OCI-LY3 (cell line): ENCODE data around the gene SMCO1.

Source experiments
- H2AFZ ChIP-seq: fragments of 200-600, 300-600 bp; shearing (Covaris generic); 2 replicates; pipeline ENCODE4 v1.6.0; 2014; ENCODE audit warnings: antibody characterized with exemption, low read depth, low read length
- H3K27ac ChIP-seq: fragments of 200-600, 300-600 bp; sonication (generic); 2 replicates; pipeline ENCODE4 v1.5.1; 2014; ENCODE audit warnings: mild to moderate bottlenecking, low read length, moderate library complexity, mixed read lengths
- H3K27me3 ChIP-seq: fragments of 200-600, 300-600 bp; sonication (generic); 2 replicates; pipeline ENCODE4 v1.6.1; 2014; ENCODE audit warnings: low read depth, low read length, mixed read lengths
- H3K36me3 ChIP-seq: fragments of 200-600, 300-600 bp; sonication (generic); replicated peaks from 2 replicates; pipeline ENCODE3; 2014; ENCODE audit warnings: low read depth, low read length, mixed read lengths
- H3K4me1 ChIP-seq: fragments of 300-600, 200-600 bp; sonication (generic); 2 replicates; pipeline ENCODE4 v1.6.1; 2014; ENCODE audit warnings: low read length, mixed read lengths
- H3K4me2 ChIP-seq: fragments of 200-600, 300-600 bp; sonication (generic); 2 replicates; pipeline ENCODE4 v1.6.1; 2014; ENCODE audit warnings: low read length, mixed read lengths
- H3K4me3 ChIP-seq: fragments of 300-600, 200-600 bp; sonication (generic); 2 replicates; pipeline ENCODE4 v1.5.1; 2014; ENCODE audit warnings: antibody characterized with exemption, mild to moderate bottlenecking, low read length, moderate library complexity
- H3K79me2 ChIP-seq: fragments of 300-600, 200-600 bp; shearing (Covaris generic); 2 replicates; pipeline ENCODE4 v1.6.1; 2014; ENCODE audit warnings: mild to moderate bottlenecking, low read length, mixed read lengths
- H3K9ac ChIP-seq: fragments of 300-600, 200-600 bp; shearing (Covaris generic); 2 replicates; pipeline ENCODE4 v1.6.0; 2014; ENCODE audit warnings: mild to moderate bottlenecking, low read length, moderate library complexity
- H3K9me3 ChIP-seq: fragments of 200-600, 300-600 bp; shearing (Covaris generic); 2 replicates; pipeline ENCODE4 v1.6.1; 2014; ENCODE audit warnings: low read length, mixed read lengths; ENCODE audit not compliant: insufficient read depth
- H4K20me1 ChIP-seq: fragments of 200-600, 300-600 bp; sonication (generic); 2 replicates; pipeline ENCODE4 v1.6.1; 2016; ENCODE audit warnings: low read length, mixed read lengths; ENCODE audit not compliant: insufficient read depth
- EZH2phosphoT487 ChIP-seq: fragments of 200-600 bp; shearing (Covaris generic); IDR thresholded peaks from 2 replicates; pipeline ENCODE4 v1.6.1; 2018; ENCODE audit warnings: antibody characterized with exemption, mixed run types, low read depth
- TF ChIP-seq, protein P1 (sequence below): fragments of 200-600, 300-600 bp; sonication (generic); IDR thresholded peaks from 2 replicates; pipeline ENCODE4 v1.5.1; 2014; ENCODE audit warnings: antibody characterized with exemption, low read length, low read depth

Gene SMCO1

DNA sequence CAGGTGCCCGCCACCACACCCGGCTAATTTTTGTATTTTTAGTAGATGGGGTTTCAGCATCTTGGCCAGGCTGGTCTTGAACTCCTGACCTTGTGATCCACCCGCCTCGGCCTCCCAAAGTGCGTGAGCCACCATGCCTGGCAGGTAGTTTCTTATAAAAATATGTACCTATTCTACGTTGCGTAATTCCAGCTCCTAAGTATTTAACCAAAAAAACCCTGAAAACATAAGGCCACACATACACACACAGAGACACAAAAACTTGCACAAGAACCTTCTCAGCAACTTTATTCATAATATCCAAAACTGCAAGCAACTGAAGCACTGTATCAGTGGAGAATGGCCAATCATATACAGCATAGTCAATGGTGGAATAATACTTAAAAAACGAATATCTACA is 16.8 kb downstream of the SMCO1 start:
- H3K27ac ChIP-seq, result no peak overlapping the region
- peaks cover 100% of the 10 kb centered on the region for H3K79me2 ChIP-seq
- no peak overlapping the region for H3K4me2 ChIP-seq
- H3K4me1 ChIP-seq, result peaks cover 9% of the 10 kb centered on the region
- H3K9me3 ChIP-seq, result no peaks in the 10 kb centered on the region
- H3K27me3 ChIP-seq, result no peaks in the 10 kb centered on the region
- H3K9ac ChIP-seq, result no peak overlapping the region
- H3K36me3 ChIP-seq, result peaks cover 57% of the 10 kb centered on the region
- H3K4me3 ChIP-seq, result no peak overlapping the region
- TF ChIP-seq EZH2phosphoT487, result no peak
- TF ChIP-seq, protein P1, sequence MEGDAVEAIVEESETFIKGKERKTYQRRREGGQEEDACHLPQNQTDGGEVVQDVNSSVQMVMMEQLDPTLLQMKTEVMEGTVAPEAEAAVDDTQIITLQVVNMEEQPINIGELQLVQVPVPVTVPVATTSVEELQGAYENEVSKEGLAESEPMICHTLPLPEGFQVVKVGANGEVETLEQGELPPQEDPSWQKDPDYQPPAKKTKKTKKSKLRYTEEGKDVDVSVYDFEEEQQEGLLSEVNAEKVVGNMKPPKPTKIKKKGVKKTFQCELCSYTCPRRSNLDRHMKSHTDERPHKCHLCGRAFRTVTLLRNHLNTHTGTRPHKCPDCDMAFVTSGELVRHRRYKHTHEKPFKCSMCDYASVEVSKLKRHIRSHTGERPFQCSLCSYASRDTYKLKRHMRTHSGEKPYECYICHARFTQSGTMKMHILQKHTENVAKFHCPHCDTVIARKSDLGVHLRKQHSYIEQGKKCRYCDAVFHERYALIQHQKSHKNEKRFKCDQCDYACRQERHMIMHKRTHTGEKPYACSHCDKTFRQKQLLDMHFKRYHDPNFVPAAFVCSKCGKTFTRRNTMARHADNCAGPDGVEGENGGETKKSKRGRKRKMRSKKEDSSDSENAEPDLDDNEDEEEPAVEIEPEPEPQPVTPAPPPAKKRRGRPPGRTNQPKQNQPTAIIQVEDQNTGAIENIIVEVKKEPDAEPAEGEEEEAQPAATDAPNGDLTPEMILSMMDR, result no peak
- peaks cover 66% of the 10 kb centered on the region for H4K20me1 ChIP-seq
- no peak overlapping the region for H2AFZ ChIP-seq

DNA sequence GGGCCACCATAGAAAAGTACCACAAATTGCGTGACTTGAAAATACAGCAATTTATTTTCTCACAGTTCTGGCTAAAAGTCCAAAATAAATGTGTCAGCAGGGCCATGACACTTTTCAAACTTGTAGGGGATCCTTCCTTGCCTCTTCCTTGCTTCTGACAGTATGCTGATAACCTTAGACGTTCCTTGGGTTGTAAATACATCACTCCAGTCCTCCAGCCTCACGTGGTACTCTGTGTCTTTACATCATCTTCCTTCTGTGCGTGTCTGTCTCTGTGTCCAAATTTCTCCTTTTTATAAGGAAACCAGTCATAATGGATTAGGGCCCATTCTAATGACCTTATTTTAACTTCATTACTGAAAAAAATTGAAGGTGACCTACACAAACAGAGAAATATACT is 19.0 kb downstream of the SMCO1 start:
- Histone ChIP-seq H3K9ac (no peak overlapping the region), H4K20me1 (peaks cover 78% of the 10 kb centered on the region), H3K27ac (no peak overlapping the region), H3K79me2 (peaks cover 100% of the 10 kb centered on the region), H3K27me3 (no peaks in the 10 kb centered on the region), H2AFZ (no peak overlapping the region), H3K4me3 (no peak overlapping the region), H3K4me1 (peaks cover 9% of the 10 kb centered on the region), H3K9me3 (no peaks in the 10 kb centered on the region), H3K4me2 (no peak overlapping the region), H3K36me3 (peaks cover 64% of the 10 kb centered on the region)
- TF ChIP-seq, protein P1, result no peak
- TF ChIP-seq EZH2phosphoT487, result no peak

DNA sequence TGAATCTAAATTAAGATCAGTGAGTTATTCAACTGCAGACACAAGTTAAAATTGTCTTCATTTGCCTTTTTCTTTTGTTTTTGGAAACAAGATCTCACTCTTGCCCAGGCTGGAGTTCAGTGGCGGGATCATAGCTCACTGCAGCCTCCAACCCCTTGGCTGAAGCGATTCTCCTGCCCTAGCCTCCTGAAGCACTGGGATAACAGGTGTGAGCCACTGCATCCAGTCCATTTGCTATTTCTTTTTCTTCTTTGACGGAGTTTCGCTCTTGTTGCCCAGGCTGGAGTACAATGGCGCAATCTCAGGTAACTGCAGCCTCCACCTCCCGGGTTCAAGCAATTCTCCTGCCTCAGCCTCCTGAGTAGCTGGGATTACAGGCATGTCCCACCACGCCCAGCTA is 21.9 kb downstream of the SMCO1 start:
- no peak overlapping the region for H3K27ac ChIP-seq
- peaks cover 100% of the 10 kb centered on the region for H3K79me2 ChIP-seq
- no peaks in the 10 kb centered on the region for H3K9me3 ChIP-seq
- no peak overlapping the region for H3K4me3 ChIP-seq
- H3K9ac ChIP-seq, result no peak overlapping the region
- no peak overlapping the region for H2AFZ ChIP-seq
- no peaks in the 10 kb centered on the region for H3K4me1 ChIP-seq
- peaks cover 52% of the 10 kb centered on the region for H3K36me3 ChIP-seq
- H3K27me3 ChIP-seq, result no peaks in the 10 kb centered on the region
- peaks cover 73% of the 10 kb centered on the region for H4K20me1 ChIP-seq
- TF ChIP-seq, protein P1, result no peak
- no peak for TF ChIP-seq EZH2phosphoT487
- no peak overlapping the region for H3K4me2 ChIP-seq

DNA sequence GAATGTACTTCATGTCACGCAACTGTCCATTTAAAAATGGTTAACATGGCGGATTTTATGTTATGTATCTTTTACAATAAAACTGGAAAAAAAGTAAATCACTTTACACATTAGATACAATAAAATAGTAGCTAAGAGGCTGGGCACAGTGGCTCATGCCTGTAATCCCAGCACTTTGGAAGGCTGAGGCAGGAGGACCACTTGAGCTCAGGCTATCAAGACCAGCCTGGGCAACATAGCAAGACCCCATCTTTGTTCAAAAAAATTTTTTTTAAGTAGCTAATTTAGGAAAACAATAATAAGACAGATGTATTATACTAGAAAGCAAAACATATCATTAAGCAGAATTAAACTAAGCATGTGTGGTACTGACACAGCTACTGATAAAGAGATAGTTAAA is 23.1 kb downstream of the SMCO1 start:
- Histone ChIP-seq H3K27me3 (no peaks in the 10 kb centered on the region), H3K9me3 (no peaks in the 10 kb centered on the region), H3K36me3 (peaks cover 55% of the 10 kb centered on the region), H3K79me2 (peaks cover 95% of the 10 kb centered on the region), H3K4me2 (no peak overlapping the region), H4K20me1 (peaks cover 65% of the 10 kb centered on the region), H3K4me1 (no peaks in the 10 kb centered on the region), H3K4me3 (no peak overlapping the region), H3K9ac (no peak overlapping the region), H3K27ac (no peak overlapping the region), H2AFZ (no peak overlapping the region)
- no peak for TF ChIP-seq EZH2phosphoT487
- TF ChIP-seq, protein P1, result no peak
